ENCODE measurements around the gene DMC1. TPM values are rescaled to one million over a fixed set of nuclear protein-coding genes. Genes with fewer than 3 reads are reported as not detected.

Gene DMC1
- total and polyA plus RNA-seq, 7 donors = 0.68 to 43.3 (median 3.8) TPM; not detected in 1

DNA sequence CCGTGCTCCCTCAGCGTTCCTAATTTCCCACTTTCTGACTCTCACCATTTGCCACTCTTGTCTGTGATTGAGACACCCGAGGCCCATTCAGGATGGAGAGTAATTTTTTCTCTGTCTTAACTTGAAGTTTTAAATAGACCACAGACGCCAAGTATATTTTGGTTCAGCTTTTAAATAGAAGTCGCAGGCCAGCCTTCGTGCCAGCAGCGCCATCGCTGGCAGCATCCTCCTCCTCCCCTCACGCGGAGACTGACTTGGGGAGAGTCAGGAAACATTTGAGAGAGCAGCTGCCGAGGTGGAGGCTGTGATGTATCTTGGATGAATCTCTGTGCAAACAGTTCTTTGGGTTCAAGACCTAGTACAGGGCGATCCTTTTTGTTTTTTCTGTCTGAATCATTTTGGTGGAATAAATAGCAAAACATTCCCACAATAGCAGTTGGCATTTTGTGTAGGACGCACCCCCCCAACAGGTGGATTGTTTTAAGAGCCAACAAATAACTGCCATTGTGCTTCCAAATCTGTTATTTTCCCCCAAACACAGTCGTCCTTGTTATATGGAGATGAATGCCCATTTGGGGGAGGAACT, 889 bp upstream of the DMC1 start:
- Histone ChIP-seq H3K9me3 (no peaks in the 10 kb centered on the region), H3K36me3 (no peaks in the 10 kb centered on the region), H3K27me3 (no peaks in the 10 kb centered on the region), H3K4me3 (peak overlapping the region; percentile 56 to 75 (median 68)), H3K27ac (peak overlapping the region; percentile 85 to 90 (median 88)), H3K4me1 (peaks cover 0 to 18% (median 12%) of the 10 kb centered on the region in 4 donors)
- intact Hi-C loops (cut with DNase I) = loop anchor here (1.0 to 5.0 kb wide), 5 partner anchors 64 to 518 kb away; partner anchors contain the start of gene KDELR3
- TF ChIP-seq EP300 (IDR thresholded peaks at IDR 0.05) (no peak), POLR2A (IDR thresholded peaks at IDR 0.05) (no peak), POLR2AphosphoS5 (IDR thresholded peaks at IDR 0.05) (no peak)
- TF ChIP-seq, protein P1, sequence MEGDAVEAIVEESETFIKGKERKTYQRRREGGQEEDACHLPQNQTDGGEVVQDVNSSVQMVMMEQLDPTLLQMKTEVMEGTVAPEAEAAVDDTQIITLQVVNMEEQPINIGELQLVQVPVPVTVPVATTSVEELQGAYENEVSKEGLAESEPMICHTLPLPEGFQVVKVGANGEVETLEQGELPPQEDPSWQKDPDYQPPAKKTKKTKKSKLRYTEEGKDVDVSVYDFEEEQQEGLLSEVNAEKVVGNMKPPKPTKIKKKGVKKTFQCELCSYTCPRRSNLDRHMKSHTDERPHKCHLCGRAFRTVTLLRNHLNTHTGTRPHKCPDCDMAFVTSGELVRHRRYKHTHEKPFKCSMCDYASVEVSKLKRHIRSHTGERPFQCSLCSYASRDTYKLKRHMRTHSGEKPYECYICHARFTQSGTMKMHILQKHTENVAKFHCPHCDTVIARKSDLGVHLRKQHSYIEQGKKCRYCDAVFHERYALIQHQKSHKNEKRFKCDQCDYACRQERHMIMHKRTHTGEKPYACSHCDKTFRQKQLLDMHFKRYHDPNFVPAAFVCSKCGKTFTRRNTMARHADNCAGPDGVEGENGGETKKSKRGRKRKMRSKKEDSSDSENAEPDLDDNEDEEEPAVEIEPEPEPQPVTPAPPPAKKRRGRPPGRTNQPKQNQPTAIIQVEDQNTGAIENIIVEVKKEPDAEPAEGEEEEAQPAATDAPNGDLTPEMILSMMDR (IDR thresholded peaks at IDR 0.05) = no peak
- 1 to 4% methylated on average over 14 of the region's 14 CpGs for WGBS, 2 donors
- DNase-seq = peak; percentile 77

DNA sequence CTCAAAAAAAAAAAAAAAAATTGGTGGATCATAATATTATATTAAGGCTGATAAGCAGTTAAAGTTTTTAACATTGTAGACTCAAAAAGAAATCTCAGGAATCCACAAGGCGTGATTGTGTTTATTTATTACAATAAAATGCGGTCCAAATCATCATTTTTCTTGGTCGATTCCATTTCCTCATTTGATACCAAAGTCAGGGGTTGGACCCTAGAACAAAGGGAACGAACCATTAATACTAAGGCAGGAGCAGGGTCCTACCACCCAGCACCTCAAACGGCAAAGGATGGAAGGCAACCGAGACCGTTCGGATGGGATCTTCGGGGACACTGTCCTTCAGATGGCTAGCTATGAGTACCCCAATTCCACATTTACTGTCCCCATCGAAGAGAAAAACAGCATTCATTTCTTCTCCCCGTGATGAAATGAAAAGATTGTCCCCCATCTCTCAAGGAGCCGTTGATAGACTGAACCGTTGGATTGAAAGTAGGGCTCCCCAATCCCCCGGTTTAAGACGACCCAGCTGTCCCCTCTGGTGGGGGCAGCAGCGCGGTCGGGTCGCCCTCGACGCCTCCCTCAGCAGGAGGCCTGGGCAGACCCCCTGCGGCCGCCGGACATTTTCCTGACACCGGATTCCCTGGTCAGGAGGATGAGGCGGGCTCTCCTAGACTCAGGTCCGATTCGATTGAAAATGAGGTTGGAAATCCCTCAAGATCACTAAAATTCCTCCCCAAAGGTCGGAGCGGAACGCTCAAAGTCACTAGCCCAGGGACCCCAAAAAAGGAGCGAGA, 607 bp downstream of the DMC1 start:
- H3K4me1 ChIP-seq = peaks cover 0 to 18% (median 12%) of the 10 kb centered on the region in 4 donors
- intact Hi-C loops (cut with DNase I) = no loop called here
- TF ChIP-seq POLR2AphosphoS5 (IDR thresholded peaks at IDR 0.05) (no peak), EP300 (IDR thresholded peaks at IDR 0.05) (no peak), POLR2A (IDR thresholded peaks at IDR 0.05) (no peak)
- TF ChIP-seq, protein P1 (IDR thresholded peaks at IDR 0.05) = no peak
- H3K27me3 ChIP-seq = no peaks in the 10 kb centered on the region
- WGBS, 2 donors = 37% methylated on average over 32 of the region's 32 CpGs
- peak; percentile 69 for DNase-seq
- peak overlapping the region; percentile 85 to 90 (median 88) for H3K27ac ChIP-seq
- H3K36me3 ChIP-seq = no peaks in the 10 kb centered on the region
- H3K4me3 ChIP-seq = peak overlapping the region; percentile 56 to 75 (median 68)
- no peaks in the 10 kb centered on the region for H3K9me3 ChIP-seq

DNA sequence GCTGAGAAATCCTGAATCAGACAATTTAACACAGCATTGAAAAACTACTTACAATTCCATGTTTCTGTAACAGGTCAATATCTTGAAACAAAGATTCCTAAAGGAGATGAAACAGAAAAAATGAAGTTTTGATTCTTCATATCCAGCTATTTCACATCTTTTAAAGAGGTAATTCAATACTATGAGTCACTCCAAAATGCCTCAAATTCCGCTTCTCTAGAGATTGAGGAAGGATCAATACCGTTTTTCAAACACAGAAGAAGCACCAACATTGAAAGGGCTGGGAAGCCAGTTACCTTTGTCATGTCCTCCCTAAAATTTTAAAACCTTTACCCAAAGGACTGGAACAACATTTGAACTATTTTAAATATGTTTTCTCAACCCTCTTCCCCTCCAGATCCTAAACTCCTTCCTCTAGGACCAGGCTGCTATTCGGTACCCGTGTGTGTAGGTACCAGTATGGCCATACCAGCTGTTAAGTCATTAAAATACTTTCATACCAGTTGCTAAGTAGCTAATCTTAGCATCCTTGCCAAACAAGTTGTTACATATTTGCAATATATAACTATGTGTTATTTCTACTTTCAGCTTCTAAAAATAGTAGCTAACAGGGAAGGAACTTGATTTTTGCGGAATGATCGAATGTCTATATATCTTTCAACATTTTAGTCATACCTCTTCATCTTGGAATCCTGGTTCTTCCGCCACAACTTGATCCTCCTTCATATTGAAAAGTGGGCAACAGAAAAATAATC, 2.3 kb downstream of the DMC1 start:
- intact Hi-C loops (cut with DNase I) = no loop called here
- 76% methylated on average over 7 of the region's 7 CpGs for WGBS, 2 donors
- H3K9me3 ChIP-seq = no peaks in the 10 kb centered on the region
- no peak overlapping the region for H3K4me3 ChIP-seq
- no peak for DNase-seq
- no peak for TF ChIP-seq EP300 (IDR thresholded peaks at IDR 0.05)
- no peak for TF ChIP-seq POLR2A (IDR thresholded peaks at IDR 0.05)
- TF ChIP-seq POLR2AphosphoS5 (IDR thresholded peaks at IDR 0.05) = no peak
- TF ChIP-seq, protein P1 (IDR thresholded peaks at IDR 0.05) = no peak
- no peaks in the 10 kb centered on the region for H3K36me3 ChIP-seq
- no peaks in the 10 kb centered on the region for H3K27me3 ChIP-seq
- H3K27ac ChIP-seq = peak overlapping the region in 1 of 4 donors; percentile 38
- peaks cover 0 to 18% (median 12%) of the 10 kb centered on the region in 4 donors for H3K4me1 ChIP-seq

DNA sequence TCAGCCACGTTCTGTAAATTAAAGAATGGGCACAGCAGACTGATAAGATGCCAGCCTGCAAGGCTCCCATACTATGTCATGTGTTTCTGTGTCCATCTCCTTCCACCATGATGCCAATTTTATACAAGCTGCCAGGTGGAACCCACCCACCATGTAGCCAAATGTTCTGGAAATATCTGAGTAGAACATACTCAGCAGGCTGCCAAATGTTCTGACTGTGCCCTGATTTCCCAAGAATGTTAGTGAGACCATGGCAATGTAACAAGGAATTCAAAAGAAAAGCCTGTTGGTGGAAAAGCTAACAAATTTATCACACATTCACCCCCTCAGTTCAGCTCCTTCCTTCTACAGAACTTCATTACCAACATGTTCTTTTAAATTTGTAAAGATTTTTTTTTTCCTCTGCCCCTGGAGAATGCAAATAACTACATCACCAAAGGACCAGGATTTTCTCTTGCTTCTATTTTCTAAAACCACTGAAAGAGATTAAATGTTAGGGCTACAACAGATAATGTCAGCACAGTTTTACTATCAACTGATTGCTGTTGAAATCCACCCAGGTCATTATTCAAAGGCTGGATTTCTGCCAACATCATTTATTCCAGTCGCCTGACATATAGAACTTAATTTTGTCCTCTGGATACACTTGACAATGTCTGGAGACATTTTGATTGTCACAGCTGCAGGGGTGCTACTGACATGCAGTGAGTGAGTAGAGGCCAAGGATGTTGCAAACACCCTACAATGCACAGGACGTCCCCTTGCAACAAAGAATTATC, 3.1 kb downstream of the DMC1 start:
- H3K27ac ChIP-seq = no peak overlapping the region
- intact Hi-C loops (cut with DNase I) = no loop called here
- no peak for DNase-seq
- no peak for TF ChIP-seq POLR2AphosphoS5 (IDR thresholded peaks at IDR 0.05)
- TF ChIP-seq, protein P1 (IDR thresholded peaks at IDR 0.05) = no peak
- TF ChIP-seq EP300 (IDR thresholded peaks at IDR 0.05) = no peak
- TF ChIP-seq POLR2A (IDR thresholded peaks at IDR 0.05) = no peak
- no peak overlapping the region for H3K4me3 ChIP-seq
- 66 to 75% methylated on average over 3 of the region's 3 CpGs for WGBS, 2 donors
- no peaks in the 10 kb centered on the region for H3K27me3 ChIP-seq
- peaks cover 0 to 18% (median 12%) of the 10 kb centered on the region in 4 donors for H3K4me1 ChIP-seq
- no peaks in the 10 kb centered on the region for H3K9me3 ChIP-seq
- no peaks in the 10 kb centered on the region for H3K36me3 ChIP-seq
